K562 (cell line): Measurements from ENCODE around the gene RNF19B. TPM values are rescaled to one million over a fixed set of nuclear protein-coding genes. Genes with fewer than 3 reads are reported as not detected.

ENCODE experiments used
- ATAC-seq: fragments of 200-7000 bp; cut with Tn5 transposase; 3 replicates; pipeline ENCODE4 v1.9.1; 2020; ENCODE audit warnings: moderate library complexity
- BruUV-seq: library from RNA; stranded (reverse); fragments of 400-500 nt; replicated peaks from 2 replicates; lab custom pipeline; 2021; lab: Mats Ljungman, UMichigan
- CTCF ChIA-PET: fragments of 300-600 bp; formaldehyde crosslinking; extraction: SDS; loops from one replicate; lab custom pipeline; 2021; ENCODE audit warnings: low intra/inter-chr PET ratio; lab: Yijun Ruan, JAX
- POLR2A ChIA-PET: fragments of 300-600, 350-650 bp; sonication (Branson Sonifier 250); formaldehyde crosslinking; extraction: SDS; loops from one replicate; lab custom pipeline; 2021; ENCODE audit warnings: antibody characterized with exemption, inconsistent platforms; lab: Yijun Ruan, JAX
- DNase-seq, 4 experiments: peaks; one replicate each; pipeline versions ENCODE4 v3.0.0 to v3.0.0-alpha.2; 2011 to 2018; ENCODE audit warnings: low spot score in 3 of 4, mixed read lengths in 3 of 4; ENCODE audit errors: extremely low read depth in 1 of 4
- FAIRE-seq: peaks from 2 replicates; lab custom pipeline; 2011; peaks lifted over from hg19 to GRCh38; lab: Jason Lieb, UNC
- H2AFZ ChIP-seq: 2 replicates; pipeline ENCODE4 v1.6.0; 2011; ENCODE audit warnings: low read depth, low read length, control low read depth, inconsistent platforms
- H3K27ac ChIP-seq: fragments of 200-600 bp; 3 replicates; pipeline ENCODE4 v1.8.0; 2011; ENCODE audit warnings: low read depth, mild to moderate bottlenecking, control low read depth, inconsistent platforms, low read length, moderate library complexity, mixed read lengths; ENCODE audit errors: extremely low read depth
- H3K27me3 ChIP-seq, 2 experiments: fragments of 300-600 bp in 1 of 2; 2 replicates in 1 of 2; 3 replicates in 1 of 2; pipeline versions ENCODE4 v1.6.0 to v1.8.0; 2011; ENCODE audit warnings: inconsistent platforms in 2 of 2, low read length in 2 of 2, mild to moderate bottlenecking in 1 of 2, mixed read lengths in 1 of 2, moderate library complexity in 1 of 2; ENCODE audit not compliant: control insufficient read depth in 2 of 2, insufficient read depth in 2 of 2
- H3K36me3 ChIP-seq: fragments of 300-600 bp; 3 replicates; pipeline ENCODE4 v1.8.0; 2011; ENCODE audit warnings: mild to moderate bottlenecking, low read length, inconsistent platforms; ENCODE audit not compliant: control insufficient read depth, insufficient read depth
- H3K4me1 ChIP-seq, 2 experiments: fragments of 200-600 bp in 1 of 2; replicated peaks in 1 of 2; 2 replicates in 1 of 2; 3 replicates in 1 of 2; pipeline versions ENCODE4 v1.5.1 to v1.8.0; 2011; ENCODE audit warnings: inconsistent platforms in 2 of 2, low read length in 2 of 2, mild to moderate bottlenecking in 1 of 2, mixed read lengths in 1 of 2, moderate library complexity in 1 of 2; ENCODE audit not compliant: control insufficient read depth in 2 of 2, insufficient read depth in 2 of 2
- H3K4me2 ChIP-seq: 2 replicates; pipeline ENCODE4 v1.6.1; 2011; ENCODE audit warnings: low read length, control low read depth, inconsistent platforms, mixed read lengths; ENCODE audit not compliant: insufficient read depth
- H3K4me3 ChIP-seq: fragments of 200-600 bp; sonication (generic), shearing (Covaris generic); 2 replicates; pipeline ENCODE4 v1.5.1; 2016; ENCODE audit warnings: control low read depth, inconsistent platforms
- H3K79me2 ChIP-seq: fragments of 200-600 bp; 3 replicates; pipeline ENCODE4 v1.8.0; 2011; ENCODE audit warnings: low read length, inconsistent platforms; ENCODE audit not compliant: control insufficient read depth, insufficient read depth
- H3K9ac ChIP-seq, 2 experiments: 2 replicates each; pipeline versions ENCODE4 v1.6.0 to v1.6.1; 2011; ENCODE audit warnings: low read depth in 2 of 2, low read length in 2 of 2, control low read depth in 1 of 2, inconsistent platforms in 1 of 2, mild to moderate bottlenecking in 1 of 2, mixed read lengths in 1 of 2; ENCODE audit not compliant: insufficient read depth in 1 of 2
- H3K9me1 ChIP-seq: one replicate; pipeline ENCODE4 v1.6.0; 2011; ENCODE audit warnings: inconsistent platforms, mild to moderate bottlenecking, low read length, moderate library complexity; ENCODE audit not compliant: control insufficient read depth, insufficient read depth
- H3K9me3 ChIP-seq: replicated peaks from 2 replicates; pipeline ENCODE4 v1.5.1; 2011; ENCODE audit warnings: low read depth, low read length, inconsistent platforms; ENCODE audit not compliant: control insufficient read depth, insufficient read depth
- H4K20me1 ChIP-seq: replicated peaks from 2 replicates; pipeline ENCODE4 v1.6.1; 2011; ENCODE audit warnings: low read length, inconsistent platforms, mixed read lengths; ENCODE audit not compliant: control insufficient read depth, insufficient read depth
- CREB1 ChIP-seq, 2 experiments: sonication (generic) in 1 of 2; formaldehyde crosslinking in 1 of 2; IDR thresholded peaks; 2 replicates each; pipeline versions ENCODE4 v1.6.1 to v1.8.0; 2012 to 2022; ENCODE audit warnings: inconsistent platforms in 1 of 2, mild to moderate bottlenecking in 1 of 2, missing genetic modification reagents in 1 of 2, moderate library complexity in 1 of 2
- DDX20 ChIP-seq: fragments of 450-650 bp; IDR thresholded peaks from 2 replicates; pipeline ENCODE4 v1.6.1; 2016; ENCODE audit warnings: missing genetic modification characterization, low read depth, mild to moderate bottlenecking, missing compliant biosample characterization, moderate library complexity
- ETV5 ChIP-seq: sonication (generic); formaldehyde crosslinking; IDR thresholded peaks from 2 replicates; pipeline ENCODE4 v1.4.0; 2020; ENCODE audit warnings: low read depth, mild to moderate bottlenecking, missing genetic modification reagents
- FOXM1 ChIP-seq, 2 experiments: fragments of 450-650 bp in 1 of 2; sonication (generic) in 1 of 2; formaldehyde crosslinking in 1 of 2; IDR thresholded peaks; 2 replicates each; pipeline versions ENCODE4 v1.6.1 to v1.9.0; 2017 to 2022; ENCODE audit warnings: low read depth in 2 of 2, mild to moderate bottlenecking in 2 of 2, missing genetic modification reagents in 1 of 2, moderate library complexity in 1 of 2
- HDAC6 ChIP-seq: IDR thresholded peaks from 2 replicates; pipeline ENCODE4 v1.6.1; 2012; ENCODE audit warnings: low read depth, mild to moderate bottlenecking, control low read depth, inconsistent platforms, low read length, moderate library complexity
- HSF4 ChIP-seq: fragments of 250-450 bp; sonication (Bioruptor Pico); IDR thresholded peaks from 2 replicates; pipeline ENCODE4 v2.1.2; 2022; ENCODE audit warnings: mild to moderate bottlenecking, moderate library complexity, borderline replicate concordance
- KLF10 ChIP-seq: fragments of 250-450 bp; sonication (Bioruptor Pico); IDR thresholded peaks from 2 replicates; pipeline ENCODE4 v1.6.1; 2021; ENCODE audit warnings: matching md5 sums
- MECOM ChIP-seq: fragments of 250-450 bp; sonication (Bioruptor Pico); IDR thresholded peaks from 2 replicates; pipeline ENCODE4 v1.8.0; 2022; ENCODE audit warnings: inconsistent platforms
- MEF2A ChIP-seq: IDR thresholded peaks from 2 replicates; pipeline ENCODE4 v1.6.1; 2011; ENCODE audit warnings: low read depth, mild to moderate bottlenecking, low read length, moderate library complexity; ENCODE audit not compliant: control insufficient read depth
- NUFIP1 ChIP-seq: fragments of 450-650 bp; IDR thresholded peaks from 2 replicates; pipeline ENCODE4 v1.6.1; 2018; ENCODE audit not compliant: partially characterized antibody
- RFX5 ChIP-seq: IDR thresholded peaks from 2 replicates; pipeline ENCODE4 v1.6.1; 2011; ENCODE audit warnings: low read depth, mild to moderate bottlenecking, improper control_type of control experiment, low read length
- SIN3A ChIP-seq, 2 experiments: fragments of 150-350 bp in 1 of 2; IDR thresholded peaks; 2 replicates each; pipeline ENCODE4 v1.6.1; 2011 to 2016; ENCODE audit warnings: borderline replicate concordance in 2 of 2, low read depth in 2 of 2, low read length in 2 of 2, mild to moderate bottlenecking in 2 of 2, moderate library complexity in 2 of 2; ENCODE audit not compliant: control insufficient read depth in 1 of 2
- TAF1 ChIP-seq: IDR thresholded peaks from 2 replicates; pipeline ENCODE4 v1.6.1; 2011; ENCODE audit warnings: mild to moderate bottlenecking, low read length, moderate library complexity; ENCODE audit not compliant: insufficient read depth, control insufficient read depth, severe bottlenecking; ENCODE audit errors: extremely low read depth
- TARDBP ChIP-seq: fragments of 450-650 bp; IDR thresholded peaks from 2 replicates; pipeline ENCODE4 v1.6.1; 2016
- TCF15 ChIP-seq: fragments of 250-450 bp; sonication (Bioruptor Pico); IDR thresholded peaks from 2 replicates; pipeline ENCODE4 v1.8.0; 2022; ENCODE audit warnings: moderate library complexity, mild to moderate bottlenecking, inconsistent platforms
- XRCC3 ChIP-seq: fragments of 450-650 bp; IDR thresholded peaks from 2 replicates; pipeline ENCODE4 v1.6.1; 2017; ENCODE audit warnings: mild to moderate bottlenecking, moderate library complexity
- ZBTB26 ChIP-seq: fragments of 450-650 bp; formaldehyde crosslinking; IDR thresholded peaks from 2 replicates; pipeline ENCODE4 v1.4.0; 2022; ENCODE audit warnings: missing genetic modification characterization
- ZBTB43 ChIP-seq: sonication (generic); formaldehyde crosslinking; IDR thresholded peaks from 2 replicates; pipeline ENCODE4 v1.8.0; 2023; ENCODE audit warnings: mild to moderate bottlenecking, missing genetic modification reagents
- ZNF175 ChIP-seq: fragments of 200-800 bp; sonication (Bioruptor generic); IDR thresholded peaks from 2 replicates; pipeline ENCODE4 v1.6.1; 2016; ENCODE audit warnings: low read depth, mild to moderate bottlenecking, missing genetic modification characterization, missing compliant biosample characterization
- WGBS: fragments of 100-300 bp; shearing (Covaris generic); methylation state at CpG from one replicate; pipeline ENCODE4 v1.1.6; 2016; ENCODE audit warnings: low coverage, mixed read lengths; ENCODE audit not compliant: insufficient coverage; ENCODE audit errors: missing lambda C conversion rate; 5-methylcytosine and 5-hydroxymethylcytosine counted together
- in situ Hi-C: fragments of 300-500 bp; cut with MboI; formaldehyde crosslinking; loops from 4 replicates; pipeline ENCODE4 v1.15.0; 2018; ENCODE audit warnings: inconsistent platforms, mixed read lengths
- intact Hi-C: fragments of 100-400 bp; cut with micrococcal nuclease; formaldehyde crosslinking; loops from 2 replicates; pipeline ENCODE4 v1.14.2; 2022
- polyA plus RNA-seq, 8 experiments: library from polyadenylated mRNA; depleted of rRNA in 4 of 8; stranded (reverse) in 5 of 8; unstranded in 3 of 8; fragments of >200 nt; fragmentation: Nextera tagmentation in 2 of 8; fragmentation: Illumina TruSeq in 1 of 8; extraction: Ambion mirVana in 2 of 8; extraction: Trizol in 1 of 8; gene quantifications; 2 replicates each; pipeline versions ENCODE4 v1.2.1 to v1.2.3, GENCODE V29; 2011 to 2014; ENCODE audit warnings: inconsistent platforms in 1 of 8, missing spikeins in 1 of 8
- total RNA-seq, 7 experiments: library from RNA; depleted of rRNA in 6 of 7; stranded (reverse); fragments of >200 nt in 6 of 7; fragmentation: Illumina TruSeq in 2 of 7; extraction: Trizol in 2 of 7; gene quantifications; 2 replicates each; pipeline versions ENCODE4 v1.2.1 to v1.2.3, GENCODE V29; 2011 to 2021; ENCODE audit warnings: low replicate concordance in 1 of 7

RNF19B gene
- total and polyA plus RNA-seq, 9 of the 15 experiments (the other 6 are each of a cell fraction or from before 2014, with no cell fraction given), result 2.6 to 14.9 (median 10.1) TPM

GRCh38 chr1:32997381-32997891 is 32.8 kb upstream of the RNF19B start:
- WGBS, result 77% methylated on average over 2 of the region's 2 CpGs
- no peak overlapping the region for H3K9ac ChIP-seq
- H3K4me3 ChIP-seq, result no peak overlapping the region
- no peaks in the 10 kb centered on the region for H3K79me2 ChIP-seq
- no peak for FAIRE-seq
- H3K4me2 ChIP-seq, result no peak overlapping the region
- BruUV-seq, result no TSS peak
- no peaks in the 10 kb centered on the region for H3K36me3 ChIP-seq
- no peak for ATAC-seq
- no peak overlapping the region for H3K27ac ChIP-seq
- intact Hi-C loops (no loop called here), in situ Hi-C loops (loop anchor here (5.0 kb wide), 1 partner anchor 60 kb away; no protein-coding TSS in a partner anchor)
- peaks cover 5% of the 10 kb centered on the region; the same call in 1 of the 2 replicates for H4K20me1 ChIP-seq
- ChIA-PET POLR2A (interaction anchor here (1.8 to 7.1 kb wide), 3 partner anchors 10 to 25 kb away, joined by 4 to 95 read pairs (median 9); no protein-coding TSS in a partner anchor), CTCF (no interaction called here)
- no peak overlapping the region for H2AFZ ChIP-seq
- peaks cover 0 to 5% of the 10 kb centered on the region in 2 experiments; a peak in 3 of 5 replicates for H3K4me1 ChIP-seq
- DNase-seq, result no peak
- no peaks in the 10 kb centered on the region for H3K9me3 ChIP-seq
- H3K27me3 ChIP-seq, result no peaks in the 10 kb centered on the region
- no peaks in the 10 kb centered on the region for H3K9me1 ChIP-seq
- no peak for TF ChIP-seq TCF15 (CRISPR knock-in tag)
- TF ChIP-seq XRCC3, result no peak
- TF ChIP-seq TARDBP, result no peak
- TF ChIP-seq SIN3A (IDR thresholded peaks at IDR 0.05; ENCODE audit: borderline replicate concordance in 2 of 2, control insufficient read depth in 1 of 2, low read depth in 2 of 2, low read length in 2 of 2), result no peak
- TF ChIP-seq ZBTB26, result no peak
- TF ChIP-seq HDAC6, result no peak
- TF ChIP-seq CREB1 (IDR thresholded peaks at IDR 0.05), result no peak
- TF ChIP-seq CREB1 (CRISPR knock-in tag; IDR thresholded peaks at IDR 0.05), result no peak
- TF ChIP-seq ZBTB43 (CRISPR knock-in tag), result no peak
- TF ChIP-seq DDX20, result no peak
- TF ChIP-seq MECOM, result no peak
- TF ChIP-seq ZNF175 (CRISPR knock-in tag), result no peak
- no peak for TF ChIP-seq NUFIP1
- TF ChIP-seq RFX5, result no peak
- no peak for TF ChIP-seq MEF2A
- no peak for TF ChIP-seq ETV5 (CRISPR knock-in tag)
- TF ChIP-seq TAF1, result no peak
- no peak for TF ChIP-seq KLF10 (CRISPR knock-in tag)
- no peak for TF ChIP-seq FOXM1 (IDR thresholded peaks at IDR 0.05; ENCODE audit: low read depth)
- TF ChIP-seq FOXM1 (CRISPR knock-in tag; IDR thresholded peaks at IDR 0.05; ENCODE audit: low read depth), result no peak
- TF ChIP-seq HSF4 (CRISPR knock-in tag), result no peak
